ENCODE data around the gene CALU.
A peak's percentile ranks its signal among the peaks of the same experiment; 100 is the strongest.

Gene CALU

GRCh38 chr7:128790315-128791041 lies 51.3 kb downstream of the CALU start:
- DNase-seq: no peak

- DNase-seq: peak; percentile 23
Observed at GRCh38 chr7:128791121-128791971, 52.2 kb downstream of the CALU start, which contains the start of gene CCDC136. Gene CCDC136 (plus strand): TSS chr7:128791968. CDS start chr7:128792412, 444 bp downstream.

DNA sequence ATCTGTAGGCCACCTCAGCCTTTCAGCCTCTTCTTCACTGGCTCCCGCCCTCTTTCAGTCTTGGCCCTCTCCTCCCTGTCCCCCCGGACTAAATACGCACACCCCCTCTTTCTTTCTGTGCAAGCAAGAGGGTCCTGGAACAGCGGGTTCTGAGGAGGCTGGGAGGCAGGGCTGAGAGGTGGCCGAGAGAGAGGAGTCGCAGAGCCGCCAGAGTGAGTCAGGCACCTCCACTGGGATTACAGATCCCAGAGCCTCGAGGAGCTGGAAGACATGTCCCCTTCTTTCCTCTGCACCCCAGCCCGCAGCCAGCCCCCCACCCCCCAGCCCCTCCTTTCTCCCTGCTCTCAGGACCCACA lies 52.8 kb downstream of the CALU start:
- DNase-seq: no peak

GRCh38 chr7:128792471-128793180 lies 53.5 kb downstream of the CALU start:
- peak; percentile 45 for DNase-seq

GRCh38 chr7:128793181-128793547 lies 54.0 kb downstream of the CALU start:
- no peak for DNase-seq

- DNase-seq: no peak
Observed at GRCh38 chr7:128794020-128794419, 54.9 kb downstream of the CALU start.

- no peak for DNase-seq
Observed at GRCh38 chr7:128794436-128794835, 55.3 kb downstream of the CALU start.

GRCh38 chr7:128795129-128795528 lies 56.0 kb downstream of the CALU start:
- no peak for DNase-seq

DNA sequence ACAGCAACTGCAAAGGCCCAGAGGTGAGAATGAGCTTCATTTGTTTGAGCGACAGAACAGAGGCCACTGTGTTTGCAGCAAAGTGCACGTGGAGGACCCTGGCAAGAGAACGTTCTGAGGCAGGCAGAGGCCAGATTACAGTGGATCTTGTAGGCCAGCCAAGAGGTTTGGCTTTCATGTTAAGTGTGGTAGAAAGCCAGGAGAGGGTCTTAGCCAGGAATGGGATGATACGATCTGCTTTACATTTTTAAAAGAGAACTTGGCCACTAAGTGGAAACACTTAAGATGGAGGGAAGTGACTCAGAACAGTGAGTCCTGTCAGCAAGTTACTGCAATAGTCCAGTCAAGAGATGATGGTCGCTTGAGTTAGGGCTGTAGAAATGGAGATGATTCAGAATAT lies 57.2 kb downstream of the CALU start:
- DNase-seq: no peak

DNA sequence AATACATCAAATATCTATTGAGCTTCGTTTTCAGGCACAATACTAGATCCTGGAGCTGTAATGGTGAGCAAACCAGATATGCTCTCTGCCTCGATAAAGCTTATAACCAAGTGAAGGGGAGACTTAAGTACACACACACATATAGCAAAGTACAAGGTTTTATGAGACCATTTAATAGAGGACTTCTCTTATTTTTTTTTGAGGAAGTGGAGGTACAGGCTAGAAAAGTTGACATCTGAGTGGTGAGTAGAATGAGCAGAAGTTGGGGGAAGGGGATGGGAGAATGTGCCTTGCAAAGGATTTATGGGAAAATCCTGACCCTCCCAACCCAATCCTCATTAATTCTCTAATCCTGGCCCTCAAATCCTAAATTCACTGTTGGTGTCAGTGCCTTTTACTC lies 60.3 kb downstream of the CALU start:
- no peak for DNase-seq

DNA sequence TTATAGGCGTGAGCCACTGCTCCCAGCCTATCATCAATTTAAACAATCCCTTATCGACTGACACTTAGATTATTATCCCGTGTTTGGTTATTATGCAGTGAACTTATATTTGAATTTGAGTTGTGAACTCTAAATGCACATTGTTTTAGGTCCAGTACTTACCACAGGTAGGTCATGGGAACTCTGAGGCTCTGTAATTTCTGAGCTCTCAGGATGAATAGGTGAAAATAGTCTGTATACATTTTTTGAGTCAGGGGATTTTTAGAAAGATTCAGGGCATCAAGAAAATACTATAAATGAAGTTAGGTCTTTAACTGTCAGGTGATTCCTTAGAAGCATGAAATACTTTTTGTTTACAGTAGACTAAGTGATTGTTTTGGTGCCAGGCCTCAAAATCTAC lies 61.4 kb downstream of the CALU start:
- DNase-seq: no peak

DNA sequence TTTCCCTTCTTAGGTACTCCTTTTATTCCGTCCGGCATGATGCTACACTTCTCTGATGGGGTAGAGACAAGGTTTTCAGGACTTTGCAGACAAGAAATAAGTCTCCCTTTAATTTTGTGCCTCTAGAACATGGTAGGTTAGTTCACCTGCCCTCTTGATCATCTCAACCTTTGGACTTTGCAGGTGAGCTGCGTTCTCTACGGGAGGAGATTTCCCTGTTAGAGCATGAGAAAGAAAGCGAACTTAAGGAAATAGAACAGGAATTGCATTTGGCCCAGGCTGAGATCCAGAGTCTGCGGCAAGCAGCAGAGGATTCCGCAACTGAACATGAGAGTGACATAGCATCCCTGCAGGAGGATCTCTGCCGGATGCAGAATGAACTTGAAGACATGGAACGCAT lies 61.8 kb downstream of the CALU start:
- DNase-seq: no peak

GRCh38 chr7:128801667-128802418 lies 62.7 kb downstream of the CALU start:
- no peak for DNase-seq

GRCh38 chr7:128804484-128804883 lies 65.3 kb downstream of the CALU start:
- DNase-seq: no peak

DNA sequence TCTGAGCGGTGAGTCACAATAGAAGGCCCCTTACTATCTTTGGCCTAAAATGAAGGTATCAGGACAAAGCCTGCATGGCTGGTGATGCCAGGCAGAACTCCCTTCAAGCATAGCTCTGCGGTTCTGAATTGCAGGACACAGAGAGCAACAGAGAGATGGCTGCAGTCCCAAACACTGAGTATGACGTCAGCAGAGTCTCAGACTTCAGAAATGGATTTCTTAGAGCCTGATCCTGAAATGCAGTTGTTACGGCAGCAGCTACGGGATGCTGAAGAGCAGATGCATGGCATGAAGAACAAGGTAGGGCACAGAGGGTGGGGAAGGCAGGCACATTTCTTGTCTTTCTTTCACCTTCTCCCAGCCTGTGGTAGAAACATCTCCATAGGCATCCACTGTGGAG lies 66.1 kb downstream of the CALU start:
- no peak for DNase-seq

DNA sequence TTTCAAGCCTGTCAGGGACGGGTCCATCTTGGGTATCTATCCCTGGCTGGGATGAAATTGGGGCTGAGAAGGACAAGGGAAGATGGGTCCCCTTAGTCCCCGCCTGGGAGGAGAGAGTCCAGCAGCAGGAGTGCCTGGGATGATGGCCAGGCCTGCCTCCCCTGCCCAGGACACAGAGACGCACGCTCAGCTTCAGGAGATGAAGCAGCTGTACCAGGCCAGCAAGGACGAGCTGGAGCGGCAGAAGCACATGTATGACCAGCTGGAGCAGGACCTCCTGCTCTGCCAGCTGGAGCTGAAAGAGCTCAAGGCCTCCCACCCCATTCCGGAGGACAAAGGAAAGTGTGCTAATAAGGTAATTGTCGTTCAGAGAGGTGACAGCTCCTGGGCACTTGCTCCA lies 68.0 kb downstream of the CALU start:
- DNase-seq: no peak

DNA sequence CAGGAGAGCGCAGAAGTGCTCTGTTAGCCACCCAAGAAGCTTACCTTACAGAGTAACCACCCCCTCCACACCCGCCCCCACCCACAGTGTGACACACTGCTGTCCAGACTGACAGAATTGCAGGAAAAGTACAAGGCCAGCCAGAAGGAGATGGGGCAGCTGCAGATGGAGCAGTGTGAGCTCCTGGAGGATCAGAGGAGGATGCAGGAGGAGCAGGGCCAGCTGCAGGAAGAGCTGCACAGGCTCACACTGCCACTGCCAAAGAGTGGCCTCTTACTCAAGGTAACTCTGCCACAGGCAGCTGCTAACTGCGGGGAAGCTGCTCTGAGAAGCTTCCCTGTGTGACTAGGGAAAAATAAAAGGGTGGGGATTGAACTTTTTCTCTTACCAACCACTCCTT lies 70.2 kb downstream of the CALU start:
- no peak for DNase-seq

- DNase-seq: no peak
Observed at GRCh38 chr7:128810473-128810872, 71.3 kb downstream of the CALU start.

DNA sequence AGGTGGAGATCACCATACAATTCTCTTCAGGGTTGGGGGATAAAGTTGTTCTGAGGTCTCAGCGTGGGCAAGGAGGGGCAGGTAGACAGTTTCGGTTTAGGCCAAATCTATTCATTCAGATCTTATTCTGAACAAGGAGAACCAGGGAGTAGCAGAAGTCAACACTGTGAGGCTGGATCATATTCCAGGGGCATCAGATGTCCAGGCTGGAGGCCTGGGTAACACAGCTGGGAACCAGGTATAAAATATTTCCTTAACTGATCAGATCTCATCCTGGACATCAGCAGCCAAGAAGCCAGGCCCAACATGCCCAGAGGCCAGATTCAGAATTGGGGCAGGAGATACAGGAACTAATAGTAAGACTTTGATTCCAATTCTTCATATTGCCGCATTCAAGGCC lies 71.8 kb downstream of the CALU start:
- DNase-seq: no peak

GRCh38 chr7:128811631-128812430 lies 72.7 kb downstream of the CALU start:
- no peak for DNase-seq

DNA sequence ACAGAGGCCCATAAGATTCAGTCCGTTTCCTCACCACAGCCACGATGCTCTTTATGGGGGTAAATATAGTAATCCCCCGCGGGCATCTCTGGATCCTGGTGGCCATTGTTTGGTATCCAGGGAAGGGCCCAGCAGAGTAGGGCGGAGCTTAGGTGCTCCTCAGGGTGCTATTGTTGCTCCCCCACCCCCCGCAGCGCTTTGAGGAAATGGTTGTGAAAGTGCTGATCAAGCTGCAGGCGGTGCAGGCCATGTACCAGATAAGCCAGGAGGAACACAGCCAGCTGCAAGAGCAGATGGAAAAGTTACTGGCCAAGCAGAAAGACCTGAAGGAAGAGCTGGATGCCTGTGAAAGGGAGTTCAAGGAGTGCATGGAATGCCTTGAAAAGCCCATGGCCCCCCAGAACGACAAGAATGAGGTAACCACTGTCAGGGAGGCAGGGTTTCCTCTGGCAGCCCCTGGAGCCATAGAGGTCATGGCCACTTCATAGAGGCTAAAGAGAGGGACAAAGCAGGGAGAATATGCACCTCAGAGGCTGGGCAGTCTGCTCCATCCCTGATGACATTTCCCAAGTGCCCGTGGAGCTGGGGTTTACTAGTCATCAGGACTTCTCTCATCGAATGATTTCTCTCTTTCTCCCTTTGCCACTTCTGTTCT lies 73.5 kb downstream of the CALU start:
- DNase-seq: no peak

GRCh38 chr7:128814499-128814898 lies 75.3 kb downstream of the CALU start:
- peak; percentile 29 for DNase-seq
